HG02678 (cell line): Measurements from ENCODE around the gene BZW2.
A peak's percentile ranks its signal among the peaks of the same experiment; 100 is the strongest.

Experiments
- ATAC-seq: cut with Tn5 transposase; IDR thresholded peaks from one replicate; pipeline ENCODE4 v1.9.1; 2021; ENCODE audit warnings: mild to moderate bottlenecking, moderate library complexity; ENCODE audit not compliant: unreplicated experiment

BZW2 gene

DNA sequence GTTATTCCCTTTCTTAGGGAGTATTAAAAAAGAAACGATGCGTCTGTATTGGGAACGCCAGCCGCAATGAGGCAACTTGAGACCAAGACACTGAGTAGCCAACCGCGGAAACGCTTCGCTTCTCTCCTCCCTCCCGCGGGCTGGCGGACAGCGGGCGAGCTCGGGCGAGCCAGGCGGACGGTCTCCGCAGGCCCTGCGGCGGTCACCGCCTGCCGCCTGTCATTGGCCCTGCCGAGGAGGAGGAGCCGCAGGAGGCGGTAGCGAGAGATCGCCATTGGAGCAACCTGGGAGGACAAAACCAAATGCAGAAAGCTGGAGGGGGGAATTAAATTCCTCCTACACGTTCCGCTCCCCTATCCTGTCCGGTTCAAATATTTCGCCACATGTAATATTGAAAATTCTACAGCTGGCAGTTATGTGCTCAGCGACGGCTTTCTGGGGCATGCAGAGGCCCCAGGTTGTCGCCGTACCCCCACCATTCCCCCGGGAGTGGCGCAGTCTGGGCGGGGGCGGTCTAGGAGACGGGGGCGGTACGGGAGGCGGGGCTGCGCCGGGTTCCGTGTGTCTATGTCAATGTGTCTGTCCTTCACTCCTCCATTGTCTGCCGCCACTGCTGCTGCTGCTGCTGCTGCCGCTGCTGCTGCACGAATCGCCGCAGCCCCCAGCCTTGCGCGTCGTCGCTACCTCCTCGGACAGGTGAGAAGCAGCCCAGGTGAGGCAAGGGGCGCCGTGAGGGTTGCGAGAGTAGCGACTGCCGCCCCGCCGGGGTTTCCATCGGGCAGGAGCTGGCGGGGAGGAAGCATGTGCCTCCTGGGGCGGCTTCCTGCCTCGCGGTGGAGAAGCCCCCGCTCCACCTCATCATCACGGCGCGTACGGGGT, at the start of gene BZW2, which contains the start of gene ANKMY2:
BZW2 (plus strand) TSS at position 589 of the 879 bp plus-strand sequence. CDS start 19,263 bp downstream, outside the sequence.
ANKMY2 (minus strand) TSS at position 162 of the 879 bp plus-strand sequence. CDS start 181 bp downstream, outside the sequence.
- peak; percentile 96 for ATAC-seq

DNA sequence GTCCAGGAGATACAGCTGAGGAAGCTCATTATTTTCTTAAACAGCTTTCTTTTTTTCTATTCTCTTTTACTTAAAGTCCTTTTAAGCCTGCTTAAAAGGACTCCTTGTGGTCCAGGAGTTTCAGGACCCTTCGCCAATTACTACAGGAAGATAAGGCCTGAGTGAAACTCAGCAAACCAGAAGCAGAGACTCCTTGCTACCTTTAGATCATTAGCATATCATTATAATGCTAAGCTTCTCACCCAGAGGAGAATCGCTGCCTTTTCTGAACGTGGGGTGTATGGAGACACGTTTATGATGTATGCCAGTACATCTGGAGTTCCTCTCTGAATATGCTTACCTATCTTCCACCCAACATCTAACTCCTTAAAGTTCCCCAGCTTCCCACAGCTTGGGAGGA, 48.0 kb upstream of the BZW2 start:
- no peak for ATAC-seq

DNA sequence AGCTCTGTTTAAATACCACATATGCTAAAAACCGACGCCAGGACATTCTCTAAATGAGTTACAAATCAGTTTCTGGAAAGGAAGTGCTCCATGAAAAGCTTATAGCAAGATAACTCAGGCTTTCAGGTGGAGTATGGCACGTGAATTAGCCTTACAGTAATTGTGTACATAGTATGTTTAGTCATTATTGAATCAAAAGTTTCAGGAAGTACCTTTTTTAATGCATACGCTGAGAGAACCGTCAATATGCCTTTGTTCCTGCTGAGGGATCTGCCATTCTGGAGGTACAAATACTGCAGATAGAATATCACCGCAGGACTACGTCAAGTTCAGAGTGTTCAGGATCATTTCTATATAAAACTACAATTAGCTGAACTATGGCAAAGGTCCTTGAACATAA, 46.1 kb upstream of the BZW2 start:
- no peak for ATAC-seq

DNA sequence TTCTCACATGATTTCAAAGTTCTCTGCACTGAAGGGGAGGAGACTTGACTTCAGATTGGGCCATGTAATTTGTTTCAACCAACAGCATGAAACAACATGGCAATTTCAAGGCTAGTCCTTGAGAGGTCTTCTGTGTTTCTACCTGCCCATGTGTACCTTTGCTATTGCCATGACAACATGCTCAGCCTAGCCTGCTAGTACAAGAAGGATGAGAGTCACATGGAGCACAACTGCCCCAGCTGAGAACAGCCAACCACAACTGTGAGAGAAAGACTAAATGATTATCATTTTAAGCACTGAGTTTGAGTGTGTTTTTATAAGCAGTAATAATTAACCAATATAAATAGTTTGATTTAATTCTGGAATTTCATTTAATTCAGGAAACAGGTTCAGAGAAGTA, 42.3 kb upstream of the BZW2 start:
- no peak for ATAC-seq

DNA sequence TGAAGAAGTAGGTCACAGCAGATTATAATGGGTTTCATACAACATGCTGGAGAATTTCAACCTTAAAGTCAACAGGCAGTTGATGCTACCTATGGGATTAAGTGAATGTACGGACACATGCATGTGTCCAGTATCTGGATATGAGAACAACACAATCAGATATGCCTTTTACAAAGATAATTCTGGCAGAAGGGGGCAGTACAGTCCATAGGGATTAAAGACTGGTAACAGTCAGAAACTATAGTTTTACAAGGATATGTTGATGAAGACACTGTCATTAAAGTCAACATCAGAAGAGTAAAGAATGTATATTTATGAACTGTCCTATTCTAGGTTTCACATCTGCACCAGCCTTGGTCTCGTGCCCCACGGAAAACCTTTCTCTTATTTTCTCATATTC, 41.9 kb upstream of the BZW2 start:
- ATAC-seq = no peak

DNA sequence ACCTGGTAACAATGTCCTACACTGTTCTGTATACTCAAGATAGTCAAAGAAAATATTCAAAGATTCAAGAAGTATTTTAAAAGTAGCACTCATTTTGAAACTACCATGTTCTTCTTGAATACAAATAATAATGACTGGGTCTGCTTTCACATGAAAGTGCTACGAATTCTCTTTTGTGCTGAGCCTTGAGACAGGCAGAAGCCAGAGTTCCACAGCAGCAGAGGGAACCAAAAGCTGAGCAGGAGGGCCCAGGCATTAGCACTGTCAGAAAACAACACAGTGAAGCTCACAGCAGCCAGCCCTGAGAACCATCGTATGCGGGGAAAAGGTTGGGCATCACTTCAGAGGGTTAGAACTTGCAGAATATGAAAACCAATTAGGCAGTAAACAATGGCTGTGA, 39.3 kb upstream of the BZW2 start:
- no peak for ATAC-seq

DNA sequence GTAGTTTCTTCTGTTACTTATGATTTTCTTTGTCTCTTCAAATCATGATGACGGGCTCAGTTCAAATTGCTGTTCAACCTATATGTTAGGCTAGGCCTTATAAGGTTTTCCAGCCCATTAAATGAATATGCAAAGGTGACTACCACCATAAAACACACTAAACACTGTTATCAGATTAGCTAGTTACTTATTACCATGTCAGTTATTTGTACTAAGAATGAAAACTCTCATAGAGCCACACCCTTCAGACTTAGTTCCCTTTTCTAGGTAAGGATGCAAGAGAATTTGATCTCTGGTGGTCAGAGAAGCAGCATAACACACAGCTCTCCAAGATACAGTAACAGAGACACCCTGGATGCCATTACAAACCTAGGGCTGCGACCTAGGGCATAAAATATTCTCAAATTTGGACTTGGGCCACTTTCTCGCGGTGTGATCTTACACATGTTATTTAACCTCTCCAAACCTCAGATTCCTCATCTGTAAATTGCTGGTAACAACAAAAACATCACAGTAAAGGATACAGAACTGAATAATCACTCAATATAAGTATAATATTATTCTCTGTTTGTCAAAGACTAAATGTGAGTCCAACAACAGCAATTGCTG, 36.0 kb upstream of the BZW2 start:
- peak; percentile 78 for ATAC-seq

DNA sequence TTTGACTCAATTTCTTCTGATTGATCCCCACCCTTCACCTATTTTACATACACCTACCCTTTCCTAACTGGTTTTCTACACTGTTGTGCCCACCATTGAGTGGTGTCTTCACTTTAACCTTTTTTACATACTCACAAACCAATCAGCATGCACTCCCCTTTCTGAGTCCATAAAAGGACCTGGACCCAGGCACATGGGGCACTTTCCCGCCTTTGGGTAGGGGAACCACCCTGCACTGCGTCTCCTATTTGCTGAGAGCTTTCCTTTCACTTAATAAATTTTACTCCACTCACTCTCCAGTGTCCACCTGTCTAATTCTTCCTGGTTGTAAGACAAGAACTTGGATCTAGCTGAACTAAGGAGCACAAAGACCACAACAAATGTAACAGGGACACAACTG, 34.3 kb upstream of the BZW2 start:
- ATAC-seq = no peak

DNA sequence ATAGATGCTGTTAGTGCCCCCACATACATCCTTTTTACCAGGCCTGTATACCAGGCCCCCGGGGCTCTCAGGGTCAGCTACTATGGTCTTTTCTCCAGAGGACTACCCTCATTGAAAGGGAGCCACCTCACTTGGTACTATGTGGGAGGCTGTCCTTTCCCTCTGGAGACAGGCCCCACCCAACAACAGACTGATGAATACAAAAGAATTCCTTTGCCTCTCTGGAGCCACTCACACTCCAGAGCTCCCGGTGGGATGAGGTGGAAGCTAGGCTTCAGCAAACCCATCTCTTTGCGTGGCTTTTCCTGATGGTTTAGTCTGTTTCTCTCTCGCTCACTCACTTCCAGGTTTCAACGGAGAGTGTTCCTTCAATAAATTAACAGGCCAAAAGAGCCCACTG, 30.8 kb upstream of the BZW2 start:
- ATAC-seq = no peak

DNA sequence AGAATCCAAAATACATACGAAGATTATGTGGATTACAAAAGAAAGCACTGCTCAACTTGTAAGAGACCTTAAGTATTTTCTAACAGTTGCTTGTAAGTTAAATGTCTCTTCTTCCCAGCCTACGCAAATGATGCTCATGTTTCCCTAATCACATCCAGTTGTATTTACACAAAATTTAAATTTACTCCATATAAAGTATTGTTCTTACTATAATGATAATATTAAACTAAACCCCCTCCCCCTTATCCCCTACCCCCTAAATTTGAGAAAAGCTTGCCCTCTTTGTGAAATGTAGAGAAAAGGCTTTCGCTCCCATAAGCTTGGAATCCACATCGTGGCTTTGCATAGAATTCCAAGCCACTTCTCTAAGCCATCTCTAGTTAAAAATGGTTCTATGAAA, 29.9 kb upstream of the BZW2 start:
- no peak for ATAC-seq

DNA sequence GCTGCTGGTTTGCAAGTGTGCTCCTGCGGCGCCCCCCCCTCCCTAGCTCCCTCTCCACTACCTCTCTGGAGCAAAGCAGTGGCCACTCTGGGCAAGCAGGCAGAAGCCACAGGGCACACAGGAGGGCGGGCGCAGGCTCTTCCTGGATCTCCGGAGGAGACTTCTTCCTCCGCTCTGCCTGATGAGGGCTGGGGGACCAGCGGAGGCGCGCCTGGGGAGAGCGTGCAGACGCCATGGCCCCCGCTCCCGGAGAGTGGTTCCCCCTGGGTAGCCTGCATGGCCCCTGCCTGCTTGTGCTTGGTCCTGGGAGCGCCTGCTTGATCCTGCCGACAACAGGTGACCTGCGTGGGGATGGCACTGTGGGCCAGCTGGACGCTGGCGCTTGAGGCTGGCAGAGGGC, 29.4 kb upstream of the BZW2 start:
- no peak for ATAC-seq

DNA sequence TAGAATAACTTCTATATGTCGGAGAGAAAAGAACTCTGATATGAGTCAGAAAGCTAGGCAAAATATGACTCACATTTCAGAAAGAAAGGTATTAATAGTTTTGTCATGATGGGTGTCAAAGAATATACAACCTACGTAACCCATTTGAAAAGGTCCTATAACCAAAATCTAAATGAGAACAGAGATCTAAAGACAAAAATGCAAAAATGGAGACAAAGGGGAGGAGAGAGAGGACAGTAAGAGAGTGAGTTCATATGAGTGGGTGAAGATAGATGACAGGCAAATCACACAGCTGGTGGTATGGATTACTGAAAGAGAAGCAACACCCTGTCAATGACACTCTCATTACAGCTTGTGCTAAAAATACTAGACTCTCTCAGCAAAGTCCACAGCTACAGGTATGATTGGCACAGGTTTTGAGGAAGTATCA, 26.0 kb upstream of the BZW2 start:
- ATAC-seq = peak; percentile 76

DNA sequence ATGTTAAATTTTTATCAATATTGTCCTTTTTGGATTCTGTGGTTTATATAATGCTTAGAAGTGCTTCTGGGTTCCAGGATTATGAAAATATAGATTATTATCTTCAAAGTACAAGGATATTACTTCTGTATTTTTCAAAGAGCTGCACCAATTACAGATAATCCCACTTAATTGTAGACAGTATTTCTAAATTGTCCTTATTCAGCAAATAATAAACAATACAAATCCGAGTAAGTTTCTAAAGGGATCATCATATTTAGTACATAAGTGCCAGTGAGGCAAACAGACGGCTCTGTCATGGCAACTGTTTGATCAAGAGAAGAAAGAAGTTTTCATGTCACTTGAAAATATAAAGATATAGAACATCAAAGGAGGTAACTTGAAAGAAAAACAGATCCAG, 19.6 kb upstream of the BZW2 start:
- ATAC-seq = no peak

DNA sequence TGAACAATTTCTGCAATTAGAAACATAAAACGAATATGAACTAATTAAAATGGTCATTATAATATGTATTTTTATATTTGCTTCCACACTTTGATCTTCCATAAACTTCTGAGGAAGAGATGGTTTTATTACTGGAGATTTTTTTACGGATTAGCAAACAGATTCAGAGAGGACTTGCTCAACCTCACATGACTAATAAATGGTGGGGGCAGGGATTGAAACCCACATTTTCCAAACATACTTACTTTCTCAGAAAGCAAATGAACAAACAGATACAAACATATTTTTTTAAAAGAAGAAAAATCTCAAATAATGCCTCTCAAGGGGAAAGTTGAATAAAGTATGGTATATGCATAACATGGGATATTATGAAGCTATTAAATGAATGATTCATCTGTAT, 18.7 kb upstream of the BZW2 start:
- ATAC-seq = no peak

DNA sequence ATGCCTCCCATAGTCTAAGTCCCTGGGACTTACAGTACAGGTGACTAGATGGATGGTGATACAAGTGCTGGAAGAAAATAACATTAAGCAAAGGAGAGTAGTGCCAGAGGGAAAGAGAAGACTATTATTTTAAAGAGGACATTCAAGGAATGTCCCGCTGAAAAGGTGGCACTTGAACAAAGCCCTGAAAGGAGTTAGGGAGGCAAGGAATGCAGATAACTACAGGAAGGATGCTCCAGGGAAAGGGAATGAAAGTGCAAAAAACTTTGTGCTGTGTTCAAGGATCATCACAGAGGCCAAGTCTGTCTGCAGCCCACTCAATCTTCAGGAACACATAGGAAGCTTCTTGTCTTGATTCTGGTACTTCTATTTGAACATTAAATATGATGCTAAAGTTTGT, 15.3 kb upstream of the BZW2 start:
- no peak for ATAC-seq

DNA sequence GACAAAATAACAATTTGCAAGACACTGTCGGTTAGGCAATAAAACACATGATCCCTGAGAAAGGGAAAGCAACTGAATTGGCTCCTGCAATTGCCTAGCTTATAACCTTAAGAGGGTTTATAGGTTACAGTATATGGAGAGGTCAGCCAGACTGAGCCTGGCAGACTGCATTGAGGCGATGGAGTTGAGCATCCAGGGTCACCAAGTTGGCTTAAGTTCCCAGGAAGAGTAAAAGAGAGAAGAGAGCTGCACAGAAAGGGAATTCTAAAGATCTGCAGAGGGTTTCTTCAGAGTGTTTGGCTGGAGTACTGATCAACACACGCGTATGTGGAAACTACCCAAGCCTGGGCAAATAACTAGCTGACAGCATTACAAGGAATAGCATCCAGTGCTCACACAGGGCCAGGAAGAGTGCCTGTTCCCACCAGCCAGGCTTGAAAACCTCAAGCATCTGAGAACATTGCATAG, 11.7 kb upstream of the BZW2 start:
- ATAC-seq = no peak

DNA sequence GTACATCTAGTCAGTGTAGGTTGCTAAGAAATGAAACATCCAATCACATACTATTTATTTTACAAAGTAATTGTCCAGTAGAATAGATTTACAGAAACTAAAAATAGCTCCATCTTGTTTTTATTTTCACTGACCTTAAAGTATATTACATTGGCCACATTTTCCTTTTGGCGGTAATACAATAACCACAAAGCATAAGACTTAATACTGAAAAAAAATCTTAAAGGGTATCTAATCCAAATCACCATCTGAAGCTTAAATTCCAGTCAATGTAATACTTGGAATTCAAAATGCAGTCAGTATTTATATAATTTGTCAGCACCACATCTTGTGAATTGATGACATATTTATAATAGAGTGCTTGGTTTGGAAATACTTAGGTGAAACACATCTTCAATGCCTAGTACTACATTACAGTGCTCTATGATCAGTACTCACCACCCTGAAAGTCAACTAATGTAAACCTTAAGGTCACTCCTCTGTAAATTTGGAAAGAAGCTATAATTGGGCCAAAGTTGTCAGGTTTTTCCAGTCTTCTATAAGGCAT, 9.4 kb upstream of the BZW2 start:
- ATAC-seq = no peak

DNA sequence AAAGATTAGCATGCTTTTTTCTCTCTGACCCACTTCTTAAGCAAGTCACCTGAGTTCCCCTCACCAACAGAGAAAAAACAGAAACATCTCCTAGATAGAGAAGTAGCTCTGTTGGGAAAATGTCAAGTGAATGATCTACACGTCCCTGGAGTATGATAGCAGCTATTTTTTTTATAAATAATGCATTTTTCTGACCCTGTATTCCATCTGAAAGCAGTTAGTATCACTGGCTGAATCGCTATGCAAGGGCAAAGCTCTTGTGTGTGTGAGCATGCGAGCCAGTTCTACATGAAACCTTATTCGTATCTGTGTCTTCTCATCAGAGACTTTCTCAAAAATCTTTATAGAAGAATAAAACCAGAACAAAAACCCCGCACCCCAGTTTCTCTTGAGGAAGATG, 8.6 kb upstream of the BZW2 start:
- no peak for ATAC-seq

DNA sequence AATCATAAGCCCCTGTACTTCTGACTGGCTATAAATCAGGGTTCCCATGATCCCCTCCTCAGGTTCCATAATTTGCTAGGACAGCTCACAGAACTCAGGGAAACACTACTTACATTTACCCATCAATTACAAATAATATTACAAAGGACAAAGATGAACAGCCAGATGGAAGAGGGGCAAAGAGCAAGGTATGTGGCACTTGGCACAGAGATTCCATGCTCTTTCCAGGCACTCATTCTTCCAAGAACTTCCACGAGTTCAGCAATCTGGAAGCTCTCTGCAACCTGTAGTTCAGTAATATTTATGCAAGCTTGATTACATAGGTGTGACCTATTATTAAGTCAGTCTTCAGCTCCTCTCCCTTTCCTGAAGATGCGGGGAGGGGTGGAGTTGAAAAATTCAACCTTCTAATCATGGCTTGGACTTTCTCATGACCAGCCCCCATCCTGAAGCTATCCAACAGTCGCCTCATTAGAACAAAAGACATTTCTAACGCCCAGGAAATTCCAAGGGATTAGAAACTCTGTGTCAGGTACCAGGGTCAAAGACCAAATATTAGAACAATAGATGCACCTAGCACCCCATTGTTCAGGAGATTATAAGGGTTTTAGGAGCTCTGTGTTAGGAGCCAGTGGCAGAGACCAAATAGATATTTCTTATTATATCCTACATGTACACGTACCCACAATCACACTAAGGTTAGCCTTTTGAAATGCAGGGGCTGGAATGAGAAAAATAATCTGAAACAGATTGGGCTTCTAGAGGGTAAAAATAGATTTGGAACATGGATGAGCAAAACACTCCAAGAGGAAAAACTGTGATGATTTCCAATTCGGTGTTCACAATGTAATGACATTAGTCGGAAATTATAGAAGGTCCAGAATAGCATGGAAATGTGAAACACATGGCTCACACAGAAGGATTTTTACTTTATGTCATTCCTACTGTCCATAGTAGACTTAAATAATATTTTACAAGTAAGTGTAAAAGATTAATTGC, 7.4 kb upstream of the BZW2 start:
- ATAC-seq = no peak

DNA sequence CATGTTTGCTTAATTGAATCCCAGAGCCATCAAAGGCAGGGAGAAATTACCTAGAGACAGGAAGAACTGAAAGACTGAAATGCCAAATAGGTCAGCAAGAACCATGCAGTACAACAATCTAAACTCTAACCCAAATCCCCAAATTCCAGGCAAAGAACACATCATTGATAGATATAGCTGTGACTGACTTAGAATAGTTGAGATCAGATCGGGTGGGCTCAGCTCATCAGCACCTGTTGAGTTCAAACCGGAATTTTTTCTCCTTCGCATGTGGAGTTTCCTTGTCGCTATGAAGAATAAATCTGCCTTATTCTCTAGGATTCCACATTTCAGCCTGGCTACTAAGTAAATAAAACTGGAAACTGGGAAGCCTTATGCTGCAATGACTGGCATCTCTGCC, 1.8 kb upstream of the BZW2 start:
- no peak for ATAC-seq
